NCI-H146 (cell line): ENCODE measurements around the gene COL27A1.
A peak's percentile ranks its signal among the peaks of the same experiment; 100 is the strongest.
"Not testable (repeated sequence)": the region's sequence is repeated elsewhere in the genome, so short reads cannot be mapped to it uniquely, and the experiment has no call there.

ENCODE experiments used
- DNase-seq: peaks from one replicate; lab custom pipeline; 2025; lab: John Stamatoyannopoulos, UW

COL27A1 gene

GRCh38 chr9:114324492-114324891, 169.2 kb downstream of the COL27A1 start:
- DNase-seq = no peak

GRCh38 chr9:114324965-114325364, 169.6 kb downstream of the COL27A1 start:
- not testable (repeated sequence) for DNase-seq

- not testable (repeated sequence) for DNase-seq
Measured at GRCh38 chr9:114325684-114326254, 170.4 kb downstream of the COL27A1 start.

- no peak for DNase-seq
Measured at GRCh38 chr9:114327749-114328148, 172.4 kb downstream of the COL27A1 start.

- not testable (repeated sequence) for DNase-seq
Measured at GRCh38 chr9:114328357-114328820, 173.1 kb downstream of the COL27A1 start.

- not testable (repeated sequence) for DNase-seq
Measured at GRCh38 chr9:114328937-114329624, 173.7 kb downstream of the COL27A1 start.

- DNase-seq = not testable (repeated sequence)
Measured at GRCh38 chr9:114329625-114330022, 174.3 kb downstream of the COL27A1 start, which contains the start of gene ORM2. ORM2 (plus strand) TSS chr9:114329869; CDS start chr9:114329905, 36 bp downstream.

- DNase-seq = no peak
Measured at GRCh38 chr9:114330636-114331035, 175.3 kb downstream of the COL27A1 start.

- DNase-seq = not testable (repeated sequence)
Measured at GRCh38 chr9:114331229-114332195, 176.2 kb downstream of the COL27A1 start.

- not testable (repeated sequence) for DNase-seq
Measured at GRCh38 chr9:114332474-114333040, 177.2 kb downstream of the COL27A1 start.

GRCh38 chr9:114333718-114334117, 178.4 kb downstream of the COL27A1 start:
- not testable (repeated sequence) for DNase-seq

GRCh38 chr9:114334490-114334889, 179.2 kb downstream of the COL27A1 start:
- DNase-seq = no peak

GRCh38 chr9:114335745-114336144, 180.4 kb downstream of the COL27A1 start:
- no peak for DNase-seq

GRCh38 chr9:114336157-114336556, 180.8 kb downstream of the COL27A1 start:
- no peak for DNase-seq

- DNase-seq = no peak
Measured at GRCh38 chr9:114336699-114337395, 181.5 kb downstream of the COL27A1 start.

- no peak for DNase-seq
Measured at GRCh38 chr9:114338187-114338586, 182.8 kb downstream of the COL27A1 start.

GRCh38 chr9:114339130-114339908, 184.0 kb downstream of the COL27A1 start:
- DNase-seq = peak; percentile 2

- no peak for DNase-seq
Measured at GRCh38 chr9:114341152-114341830, 186.0 kb downstream of the COL27A1 start.

GRCh38 chr9:114341991-114342390, 186.7 kb downstream of the COL27A1 start:
- no peak for DNase-seq
